Esophagus muscularis mucosa (tissue), 4 donors: Measurements from ENCODE around the gene PITPNM3.

ENCODE experiments used
- EP300 ChIP-seq: sonication (generic); formaldehyde crosslinking; IDR thresholded peaks from one replicate; pipeline ENCODE4 v1.6.1; 2017; ENCODE audit warnings: antibody characterized with exemption
- POLR2A ChIP-seq: fragments of 450-650 bp; IDR thresholded peaks from one replicate; pipeline ENCODE4 v1.6.1; 2017; ENCODE audit warnings: antibody characterized with exemption, moderate library complexity, mild to moderate bottlenecking, low read depth
- POLR2AphosphoS5 ChIP-seq, 2 donors: sonication (generic); formaldehyde crosslinking; IDR thresholded peaks; one replicate each; pipeline ENCODE4 v1.6.1; 2017; ENCODE audit warnings: antibody characterized with exemption in 2 of 2
- TF ChIP-seq, protein P1 (sequence below), 3 experiments: fragments of 200-600 bp in 2 of 3; fragments of 450-650 bp in 1 of 3; sonication (generic) in 2 of 3; IDR thresholded peaks; one replicate each; pipeline ENCODE4 v1.5.1; 2017 to 2019; ENCODE audit warnings: antibody characterized with exemption in 3 of 3, mild to moderate bottlenecking in 2 of 3, moderate library complexity in 1 of 3

DNA sequence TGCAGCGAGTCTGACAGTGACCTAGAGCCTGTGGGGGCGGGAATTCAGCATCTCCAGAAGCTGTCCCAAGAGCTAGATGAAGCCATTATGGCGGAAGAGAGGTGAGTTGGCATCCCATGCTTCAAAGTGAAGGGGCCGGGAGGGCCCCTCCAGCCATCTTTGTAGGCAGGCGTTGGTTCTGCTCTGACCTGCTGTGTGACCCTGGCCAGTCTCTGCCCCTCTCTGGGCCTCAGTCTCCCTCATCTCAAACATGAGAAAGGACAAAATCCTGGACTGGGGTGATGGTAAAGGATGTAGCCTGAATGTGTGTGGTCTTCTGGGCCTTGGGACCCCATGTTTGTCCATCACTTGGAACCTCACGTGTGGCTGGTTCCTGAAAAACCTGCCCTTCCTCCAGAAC, 107.0 kb downstream of the PITPNM3 start:
- TF ChIP-seq, protein P1, sequence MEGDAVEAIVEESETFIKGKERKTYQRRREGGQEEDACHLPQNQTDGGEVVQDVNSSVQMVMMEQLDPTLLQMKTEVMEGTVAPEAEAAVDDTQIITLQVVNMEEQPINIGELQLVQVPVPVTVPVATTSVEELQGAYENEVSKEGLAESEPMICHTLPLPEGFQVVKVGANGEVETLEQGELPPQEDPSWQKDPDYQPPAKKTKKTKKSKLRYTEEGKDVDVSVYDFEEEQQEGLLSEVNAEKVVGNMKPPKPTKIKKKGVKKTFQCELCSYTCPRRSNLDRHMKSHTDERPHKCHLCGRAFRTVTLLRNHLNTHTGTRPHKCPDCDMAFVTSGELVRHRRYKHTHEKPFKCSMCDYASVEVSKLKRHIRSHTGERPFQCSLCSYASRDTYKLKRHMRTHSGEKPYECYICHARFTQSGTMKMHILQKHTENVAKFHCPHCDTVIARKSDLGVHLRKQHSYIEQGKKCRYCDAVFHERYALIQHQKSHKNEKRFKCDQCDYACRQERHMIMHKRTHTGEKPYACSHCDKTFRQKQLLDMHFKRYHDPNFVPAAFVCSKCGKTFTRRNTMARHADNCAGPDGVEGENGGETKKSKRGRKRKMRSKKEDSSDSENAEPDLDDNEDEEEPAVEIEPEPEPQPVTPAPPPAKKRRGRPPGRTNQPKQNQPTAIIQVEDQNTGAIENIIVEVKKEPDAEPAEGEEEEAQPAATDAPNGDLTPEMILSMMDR (IDR thresholded peaks at IDR 0.05), result no peak
- TF ChIP-seq POLR2A, result no peak
- TF ChIP-seq POLR2AphosphoS5 (IDR thresholded peaks at IDR 0.05), result no peak
- TF ChIP-seq EP300, result no peak
